Muscle layer of colon (tissue), 2 donors: Measurements from ENCODE around the gene TCL1A.
"Not testable (repeated sequence)": the region's sequence is repeated elsewhere in the genome, so short reads cannot be mapped to it uniquely, and the experiment has no call there.

Experiments
- H3K27ac ChIP-seq: one replicate; pipeline ENCODE4 v1.7.0; 2013; ENCODE audit warnings: low read depth, mild to moderate bottlenecking, low read length, moderate library complexity
- H3K27me3 ChIP-seq, 2 donors: one replicate each; pipeline ENCODE4 v1.7.0; 2013; ENCODE audit warnings: low read length in 2 of 2, mild to moderate bottlenecking in 2 of 2; ENCODE audit not compliant: insufficient read depth in 2 of 2, control insufficient read depth in 1 of 2
- H3K36me3 ChIP-seq: one replicate; pipeline ENCODE4 v1.7.0; 2013; ENCODE audit warnings: mild to moderate bottlenecking, low read length; ENCODE audit not compliant: insufficient read depth
- H3K4me1 ChIP-seq: one replicate; pipeline ENCODE4 v1.7.0; 2013; ENCODE audit warnings: mild to moderate bottlenecking, low read length; ENCODE audit not compliant: insufficient read depth
- H3K4me3 ChIP-seq, 2 donors: one replicate each; pipeline ENCODE4 v1.7.0; 2013; ENCODE audit warnings: low read length in 2 of 2, low read depth in 1 of 2, mild to moderate bottlenecking in 1 of 2, moderate library complexity in 1 of 2
- H3K9ac ChIP-seq: one replicate; pipeline ENCODE4 v1.7.0; 2013; ENCODE audit warnings: low read length
- H3K9me3 ChIP-seq: one replicate; pipeline ENCODE4 v1.7.0; 2013; ENCODE audit warnings: mild to moderate bottlenecking, low read length
- donor health status: abdominal sarcoma.
- donor health status: Adenocarcinoma of cecum.

TCL1A gene

GRCh38 chr14:95730126-95730525 lies 16.2 kb upstream of the TCL1A start:
- no peaks in the 10 kb centered on the region for H3K27me3 ChIP-seq
- no peak overlapping the region for H3K9ac ChIP-seq
- H3K9me3 ChIP-seq = no peaks in the 10 kb centered on the region
- H3K27ac ChIP-seq = no peak overlapping the region
- no peaks in the 10 kb centered on the region for H3K4me1 ChIP-seq
- H3K36me3 ChIP-seq = no peaks in the 10 kb centered on the region
- no peak overlapping the region for H3K4me3 ChIP-seq

GRCh38 chr14:95729402-95730028 lies 15.6 kb upstream of the TCL1A start:
- H3K4me3 ChIP-seq, H3K27me3 ChIP-seq, H3K36me3 ChIP-seq, H3K9me3 ChIP-seq, H3K4me1 ChIP-seq, H3K9ac ChIP-seq, H3K27ac ChIP-seq: not testable (repeated sequence)

GRCh38 chr14:95727056-95727700 lies 13.3 kb upstream of the TCL1A start:
- Histone ChIP-seq H3K36me3 (no peaks in the 10 kb centered on the region), H3K27me3 (no peaks in the 10 kb centered on the region)

GRCh38 chr14:95725685-95726336 lies 11.9 kb upstream of the TCL1A start:
- H3K4me1 ChIP-seq = no peaks in the 10 kb centered on the region
- H3K4me3 ChIP-seq = no peak overlapping the region
- no peak overlapping the region for H3K9ac ChIP-seq
- no peak overlapping the region for H3K27ac ChIP-seq
- H3K27me3 ChIP-seq = no peaks in the 10 kb centered on the region
- no peaks in the 10 kb centered on the region for H3K9me3 ChIP-seq
- no peaks in the 10 kb centered on the region for H3K36me3 ChIP-seq

More at GRCh38 chr14:95727056-95727700, 13.3 kb upstream of the TCL1A start:
- Histone ChIP-seq H3K4me1 (no peaks in the 10 kb centered on the region), H3K4me3 (no peak overlapping the region), H3K27ac (no peak overlapping the region), H3K9me3 (no peaks in the 10 kb centered on the region), H3K9ac (no peak overlapping the region)

GRCh38 chr14:95722525-95723190 lies 8.7 kb upstream of the TCL1A start:
- Histone ChIP-seq H3K27me3 (no peaks in the 10 kb centered on the region), H3K27ac (no peak overlapping the region), H3K9ac (no peak overlapping the region), H3K9me3 (no peaks in the 10 kb centered on the region), H3K4me1 (no peaks in the 10 kb centered on the region), H3K4me3 (no peak overlapping the region), H3K36me3 (no peaks in the 10 kb centered on the region)

GRCh38 chr14:95712398-95712797 lies 1.5 kb downstream of the TCL1A start:
- H3K9me3 ChIP-seq = no peaks in the 10 kb centered on the region
- no peaks in the 10 kb centered on the region for H3K36me3 ChIP-seq
- H3K9ac ChIP-seq = no peak overlapping the region
- no peak overlapping the region for H3K4me3 ChIP-seq
- H3K4me1 ChIP-seq = no peaks in the 10 kb centered on the region
- H3K27me3 ChIP-seq = peaks cover 0 to 9% of the 10 kb centered on the region in 2 donors
- no peak overlapping the region for H3K27ac ChIP-seq

- H3K27me3 ChIP-seq = peaks cover 0 to 9% of the 10 kb centered on the region in 2 donors
- no peak overlapping the region for H3K9ac ChIP-seq
- no peaks in the 10 kb centered on the region for H3K9me3 ChIP-seq
- no peaks in the 10 kb centered on the region for H3K4me1 ChIP-seq
- no peak overlapping the region for H3K4me3 ChIP-seq
- no peak overlapping the region for H3K27ac ChIP-seq
- H3K36me3 ChIP-seq = no peaks in the 10 kb centered on the region
Observed at GRCh38 chr14:95711476-95712176, 2.3 kb downstream of the TCL1A start.

GRCh38 chr14:95710106-95710505 lies 3.8 kb downstream of the TCL1A start:
- Histone ChIP-seq H3K27ac (no peak overlapping the region), H3K9me3 (no peaks in the 10 kb centered on the region), H3K27me3 (peaks cover 0 to 9% of the 10 kb centered on the region in 2 donors), H3K4me1 (no peaks in the 10 kb centered on the region), H3K4me3 (no peak overlapping the region), H3K9ac (no peak overlapping the region), H3K36me3 (no peaks in the 10 kb centered on the region)

GRCh38 chr14:95707327-95707726 lies 6.6 kb downstream of the TCL1A start:
- no peak overlapping the region for H3K9ac ChIP-seq
- no peaks in the 10 kb centered on the region for H3K27me3 ChIP-seq
- no peaks in the 10 kb centered on the region for H3K36me3 ChIP-seq
- no peaks in the 10 kb centered on the region for H3K9me3 ChIP-seq
- no peak overlapping the region for H3K27ac ChIP-seq
- no peak overlapping the region for H3K4me3 ChIP-seq
- H3K4me1 ChIP-seq = no peaks in the 10 kb centered on the region

- no peaks in the 10 kb centered on the region for H3K27me3 ChIP-seq
- no peak overlapping the region for H3K9ac ChIP-seq
- H3K4me3 ChIP-seq = no peak overlapping the region
- H3K4me1 ChIP-seq = no peaks in the 10 kb centered on the region
- H3K36me3 ChIP-seq = no peaks in the 10 kb centered on the region
- no peak overlapping the region for H3K27ac ChIP-seq
- H3K9me3 ChIP-seq = no peaks in the 10 kb centered on the region
Observed at GRCh38 chr14:95705518-95705917, 8.4 kb downstream of the TCL1A start.

GRCh38 chr14:95703805-95704204 lies 10.1 kb downstream of the TCL1A start:
- Histone ChIP-seq H3K27me3 (no peaks in the 10 kb centered on the region), H3K9me3 (no peaks in the 10 kb centered on the region), H3K27ac (no peak overlapping the region), H3K36me3 (no peaks in the 10 kb centered on the region), H3K4me3 (no peak overlapping the region), H3K4me1 (peaks cover 8% of the 10 kb centered on the region), H3K9ac (no peak overlapping the region)
